GM19328 (cell line): ENCODE results near the gene ACP7.

Source experiments
- ATAC-seq: cut with Tn5 transposase; IDR thresholded peaks from one replicate; pipeline ENCODE4 v1.9.1; 2021; ENCODE audit warnings: mild to moderate bottlenecking, moderate library complexity; ENCODE audit not compliant: unreplicated experiment

Gene ACP7

DNA sequence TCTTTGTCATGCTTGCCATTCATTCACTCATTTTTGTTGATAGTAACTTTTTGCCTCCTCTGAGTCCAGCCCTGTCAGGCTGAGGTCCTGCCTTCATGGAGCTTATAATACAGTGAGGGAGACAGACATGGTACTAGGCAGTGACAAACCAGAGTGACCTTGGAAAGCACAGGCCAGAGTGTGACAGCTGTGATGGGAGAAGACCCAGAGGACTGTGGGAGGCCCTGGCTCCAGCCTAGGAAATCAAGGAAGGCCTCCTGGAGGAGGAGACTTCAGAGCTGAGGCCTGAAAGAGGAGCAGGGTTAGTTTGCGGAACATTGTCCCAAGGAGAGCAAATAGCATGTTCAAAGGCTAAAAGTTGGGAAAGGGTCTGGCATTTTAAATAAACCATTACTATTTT lies 61.9 kb downstream of the ACP7 start:
- no peak for ATAC-seq

GRCh38 chr19:39146686-39147450 lies 62.7 kb downstream of the ACP7 start:
- ATAC-seq, result no peak

DNA sequence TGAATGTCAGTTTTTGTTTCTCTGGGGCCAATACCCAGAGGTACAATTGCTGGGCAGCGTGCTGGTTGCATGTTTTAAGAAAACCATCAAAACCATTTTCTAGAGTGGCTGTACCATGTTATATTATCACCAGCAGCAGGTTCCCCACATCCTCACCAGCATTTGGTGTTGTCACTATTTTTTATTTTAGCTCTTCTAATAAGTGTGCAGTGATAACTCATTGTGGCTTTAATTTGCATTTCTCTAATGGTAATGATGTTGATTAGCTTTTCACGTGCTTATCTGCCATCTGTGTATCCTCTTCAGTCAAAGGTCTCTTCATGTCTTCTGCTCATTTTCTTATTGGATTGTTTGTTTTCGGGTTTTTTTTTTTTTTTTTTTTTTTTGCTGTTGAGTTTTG lies 63.3 kb downstream of the ACP7 start:
- ATAC-seq, result no peak

DNA sequence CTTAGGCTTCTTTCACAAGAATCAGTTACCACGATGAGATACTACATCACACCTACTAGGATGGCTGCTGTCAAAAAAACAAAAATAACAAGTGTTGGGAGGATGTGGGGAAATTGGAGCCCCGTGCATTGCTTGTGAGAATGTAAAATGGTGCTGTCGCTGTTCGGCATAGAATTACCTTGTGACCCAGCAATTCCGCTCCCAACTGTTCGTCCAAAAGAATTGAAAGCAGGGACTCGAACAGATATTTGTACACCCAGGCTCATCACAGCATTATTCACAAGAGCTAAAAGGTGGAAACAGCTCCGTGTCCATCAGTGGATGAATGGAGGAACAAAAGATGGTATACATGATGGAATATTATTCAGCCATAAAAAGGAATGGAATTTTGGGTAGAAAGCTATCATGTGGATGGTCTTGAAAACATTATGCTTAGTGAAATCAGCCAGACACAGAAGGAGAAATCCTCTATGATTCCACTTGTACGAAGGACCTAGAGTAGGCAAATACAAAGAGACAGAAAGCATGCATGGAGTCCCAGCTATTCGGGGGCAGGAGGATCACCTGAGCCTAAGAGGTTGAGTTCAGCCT lies 64.9 kb downstream of the ACP7 start:
- ATAC-seq, result no peak

GRCh38 chr19:39150235-39150634 lies 66.1 kb downstream of the ACP7 start:
- ATAC-seq, result no peak

DNA sequence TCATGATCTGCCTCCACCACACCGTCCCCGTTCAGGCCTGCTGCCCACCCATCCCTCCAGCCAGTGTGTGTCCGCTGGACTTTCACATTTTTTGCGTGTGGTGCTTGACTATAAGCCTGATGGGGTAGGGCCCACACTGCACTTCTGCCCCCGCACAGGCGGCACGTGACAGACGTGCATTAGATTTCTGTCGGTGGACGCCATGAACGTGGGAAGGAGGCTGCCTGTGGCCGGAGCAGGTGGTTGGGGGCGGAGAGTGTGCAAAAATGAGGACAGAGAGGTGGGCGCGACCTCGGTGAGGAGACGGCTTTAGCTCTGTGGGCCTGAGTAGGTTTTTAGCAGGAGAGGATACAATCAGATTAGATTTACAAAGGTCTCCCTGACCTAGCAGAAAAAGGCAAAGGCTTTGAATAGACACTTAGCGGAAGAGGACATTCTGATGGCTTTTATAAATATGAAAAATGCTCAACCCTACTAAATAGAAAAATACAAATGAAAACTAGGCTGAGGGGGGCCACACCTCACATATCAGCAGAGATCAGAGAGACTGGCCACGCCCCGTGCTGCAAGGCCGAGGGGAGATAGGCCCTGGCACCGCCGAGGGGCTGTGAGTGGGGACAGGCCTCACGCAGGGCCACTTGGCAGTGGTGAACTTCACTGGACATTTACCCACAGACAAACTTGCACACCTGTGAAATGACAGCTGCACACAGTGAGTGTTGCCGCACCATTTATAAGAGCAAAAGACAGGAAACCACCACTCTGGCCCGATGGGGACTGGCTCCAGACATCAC lies 66.8 kb downstream of the ACP7 start:
- no peak for ATAC-seq

DNA sequence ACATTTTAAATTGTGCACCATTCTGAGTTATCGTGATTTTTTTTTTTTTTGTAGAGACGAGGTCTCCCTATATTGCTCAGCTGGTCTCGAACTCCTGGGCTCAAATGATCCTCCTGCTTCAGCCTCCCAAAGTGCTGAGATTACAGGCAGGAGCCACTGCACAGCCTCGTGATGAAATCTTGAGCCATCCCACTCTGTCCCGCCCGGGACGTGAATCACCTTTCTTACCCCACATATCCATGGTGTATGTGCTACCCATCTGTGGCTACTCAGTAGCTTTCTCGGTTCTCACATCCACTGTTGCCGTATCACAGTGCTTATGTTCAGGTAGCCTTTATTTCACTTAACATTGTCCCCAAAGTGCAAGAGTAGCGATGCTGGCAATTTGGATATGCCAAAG lies 67.9 kb downstream of the ACP7 start:
- ATAC-seq, result no peak

DNA sequence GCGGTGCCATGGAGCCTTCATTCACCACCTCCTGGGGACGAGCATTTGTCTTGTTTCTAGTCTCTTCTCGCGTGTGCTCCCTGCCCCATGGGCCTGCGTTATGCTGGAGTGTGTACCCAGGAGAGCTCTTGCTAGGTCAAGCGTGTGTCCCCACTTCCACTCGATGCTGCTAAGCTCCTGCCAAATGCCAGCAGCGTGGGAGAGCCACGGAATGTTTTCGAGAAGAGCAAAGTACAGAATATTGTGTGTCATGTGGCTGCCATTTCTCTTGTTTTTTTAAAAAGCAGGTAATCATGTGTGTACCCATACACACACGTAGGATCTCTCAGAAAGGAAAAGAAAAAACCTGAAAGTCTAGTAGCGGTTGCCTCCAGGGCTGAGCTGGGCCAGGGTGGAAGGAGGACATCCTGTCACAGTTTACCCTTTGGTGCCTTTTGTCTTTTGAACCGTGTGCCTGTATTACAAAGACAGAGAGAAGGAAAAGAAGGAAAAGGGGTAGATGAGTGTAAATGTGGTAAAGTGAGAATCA lies 70.0 kb downstream of the ACP7 start:
- ATAC-seq, result no peak

DNA sequence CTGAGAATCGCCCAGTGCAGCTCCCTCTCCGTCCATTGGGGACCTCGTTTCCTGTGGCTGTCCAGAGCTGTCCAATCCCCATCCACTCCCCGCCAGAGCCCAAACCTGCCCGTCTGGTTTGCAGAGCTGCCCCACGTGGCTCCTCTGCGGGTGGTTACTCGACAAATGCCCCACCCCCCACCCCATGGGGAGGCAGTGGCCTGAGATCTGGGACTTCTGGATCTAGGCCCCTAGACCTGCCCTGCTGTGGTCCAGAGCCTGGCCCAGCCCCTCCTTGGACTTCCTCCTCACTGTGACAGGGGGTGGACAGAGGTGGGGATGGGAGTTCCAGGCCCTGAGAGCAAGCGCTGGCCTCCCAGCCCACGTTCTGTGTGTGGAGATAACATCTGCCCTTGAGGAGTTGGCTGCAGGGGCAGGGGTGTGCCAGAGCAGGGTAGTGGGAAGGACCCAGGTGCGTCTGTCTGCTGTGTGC lies 70.5 kb downstream of the ACP7 start:
- ATAC-seq, result no peak

- no peak for ATAC-seq
These were observed 71.0 kb downstream of the ACP7 start for GRCh38 chr19:39155114-39155700.

DNA sequence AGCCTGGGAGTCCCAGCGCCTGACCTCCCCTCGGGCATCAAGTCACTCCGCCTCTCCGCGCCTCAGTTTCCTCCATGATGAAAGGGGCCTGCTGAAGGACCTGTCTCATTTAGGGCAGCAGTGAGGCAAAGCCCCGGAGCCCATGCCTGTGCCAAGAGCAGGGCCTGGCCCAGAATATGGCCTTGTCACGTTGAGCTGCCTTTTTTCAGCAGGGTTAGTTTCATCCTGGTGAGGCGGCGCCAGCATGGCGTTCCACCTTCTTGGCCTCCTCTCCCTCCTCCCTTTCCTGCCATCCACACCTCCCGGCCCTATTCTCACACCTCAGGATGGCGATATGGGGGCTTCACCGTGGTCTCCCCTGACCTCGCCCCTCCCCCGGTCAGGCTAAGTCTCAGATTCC lies 71.6 kb downstream of the ACP7 start:
- ATAC-seq, result no peak

DNA sequence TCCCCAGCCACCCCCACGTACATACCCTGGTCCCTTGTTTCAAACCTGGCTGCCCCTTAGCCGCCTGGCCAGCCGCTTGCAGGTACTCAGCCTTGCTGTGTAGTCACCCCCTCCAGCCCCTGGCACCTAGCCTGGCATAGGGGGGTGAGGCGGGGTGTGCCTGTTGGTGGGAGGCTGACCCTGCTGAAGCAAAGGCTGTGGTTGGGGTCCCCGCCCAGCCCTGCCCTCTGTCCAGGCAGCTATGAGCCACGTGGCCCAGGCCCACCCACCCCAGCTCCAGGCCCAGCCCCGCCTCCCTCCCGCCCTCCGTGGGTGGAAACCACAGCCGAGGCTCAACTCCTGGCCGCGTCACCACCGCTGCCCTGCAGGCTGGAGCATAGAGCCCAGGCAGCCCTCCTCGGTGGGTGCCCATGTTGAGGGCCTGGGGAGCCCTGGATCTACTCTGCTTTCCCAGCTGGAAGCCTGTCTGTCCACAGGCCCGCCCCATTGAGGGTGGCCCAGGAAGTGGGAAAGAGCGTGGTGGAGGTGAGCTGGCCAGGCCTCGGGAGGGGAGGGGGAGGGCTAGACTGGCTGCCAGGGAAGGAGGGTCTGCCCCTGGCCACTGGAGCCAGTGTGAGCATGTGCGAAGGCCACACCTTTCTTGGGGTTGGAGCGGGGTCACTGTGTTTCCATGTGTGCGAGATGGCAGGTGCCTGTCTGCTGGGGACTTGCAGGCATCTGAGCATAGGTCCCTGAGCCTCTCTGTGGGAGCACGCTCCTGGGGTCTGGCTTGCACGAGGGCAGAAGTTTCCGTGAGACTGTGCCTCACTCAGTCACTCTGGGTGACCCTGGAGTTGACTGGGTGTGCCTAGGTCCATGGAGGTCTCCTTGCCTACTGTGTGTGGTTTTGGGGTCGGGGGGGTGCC lies 72.4 kb downstream of the ACP7 start:
- ATAC-seq, result no peak

DNA sequence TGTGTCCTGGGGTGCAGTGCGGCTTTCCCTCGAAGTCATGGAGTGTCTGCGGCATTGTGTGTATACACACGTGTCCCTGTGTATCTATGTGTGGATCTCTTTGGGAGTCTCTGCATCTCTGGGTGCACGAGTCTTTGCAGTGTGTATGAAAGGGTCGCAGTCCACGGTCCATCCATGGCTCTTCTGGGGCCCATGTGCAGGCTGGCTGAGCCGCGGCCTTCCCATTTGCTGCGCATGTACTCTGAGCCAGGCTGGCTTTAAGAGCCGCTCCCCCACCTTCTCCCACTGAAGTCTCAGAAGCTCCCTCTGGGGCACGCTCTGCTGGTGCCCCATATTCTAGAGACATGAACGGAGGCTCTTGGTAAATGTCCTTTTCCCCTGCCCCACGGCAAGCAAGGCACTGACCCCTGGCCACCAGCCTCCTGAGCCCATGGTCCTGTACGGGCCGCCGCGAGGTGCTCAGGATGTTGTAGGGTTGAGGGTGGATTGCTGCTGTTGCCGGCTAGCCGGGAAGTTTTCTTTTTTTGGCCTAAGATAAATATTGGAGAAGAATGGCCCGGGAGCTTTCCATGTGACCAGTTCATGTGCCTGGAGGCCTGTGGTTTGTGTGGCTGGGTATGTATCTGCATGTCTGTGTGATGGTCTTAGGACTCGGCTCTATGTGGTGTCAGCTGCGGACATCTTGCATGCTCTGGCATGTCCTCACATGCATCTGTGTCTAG lies 73.3 kb downstream of the ACP7 start:
- no peak for ATAC-seq

- ATAC-seq, result no peak
These were observed 73.8 kb downstream of the ACP7 start for GRCh38 chr19:39157997-39158389.

DNA sequence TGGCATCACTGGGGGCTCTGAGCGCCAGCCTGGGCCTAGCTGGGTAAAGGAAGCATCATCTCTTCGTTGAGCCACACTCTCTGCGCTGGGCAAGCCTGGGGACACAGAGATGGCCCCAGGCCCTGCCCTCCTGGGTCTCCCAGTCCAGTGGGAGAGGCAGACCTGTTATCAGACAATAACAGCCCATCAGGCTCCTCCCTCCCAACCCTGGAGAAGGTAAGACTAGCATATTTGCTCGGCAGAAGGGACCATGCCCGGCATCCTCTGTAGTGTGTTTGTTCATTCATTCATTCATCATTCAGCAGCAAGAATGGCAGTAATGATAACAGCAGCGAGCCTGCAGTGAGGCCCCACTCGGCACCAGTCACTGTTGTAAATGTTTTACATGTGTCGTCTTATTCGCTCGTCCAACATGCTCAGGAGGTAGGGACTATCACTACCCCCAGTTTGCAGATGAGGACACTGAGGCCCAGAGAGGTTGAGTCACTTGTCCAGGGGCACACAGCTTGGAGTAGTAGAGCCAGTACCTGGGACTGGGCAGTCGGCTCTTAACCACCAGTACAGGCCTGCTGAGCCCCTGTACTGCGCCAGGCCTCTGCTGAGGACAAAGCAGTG lies 74.6 kb downstream of the ACP7 start:
- no peak for ATAC-seq

- ATAC-seq, result no peak
These were observed 76.3 kb downstream of the ACP7 start for GRCh38 chr19:39160523-39160861.
